HL-60/S4 (cell line): ENCODE measurements around the gene GAS2L2.

Experiments used
- in situ Hi-C: fragments of 300-500 bp; cut with MboI; formaldehyde crosslinking; loops from 2 replicates; pipeline ENCODE4 v1.14.3; 2022; ENCODE audit warnings: low sequenced_read_pairs

Gene GAS2L2

DNA sequence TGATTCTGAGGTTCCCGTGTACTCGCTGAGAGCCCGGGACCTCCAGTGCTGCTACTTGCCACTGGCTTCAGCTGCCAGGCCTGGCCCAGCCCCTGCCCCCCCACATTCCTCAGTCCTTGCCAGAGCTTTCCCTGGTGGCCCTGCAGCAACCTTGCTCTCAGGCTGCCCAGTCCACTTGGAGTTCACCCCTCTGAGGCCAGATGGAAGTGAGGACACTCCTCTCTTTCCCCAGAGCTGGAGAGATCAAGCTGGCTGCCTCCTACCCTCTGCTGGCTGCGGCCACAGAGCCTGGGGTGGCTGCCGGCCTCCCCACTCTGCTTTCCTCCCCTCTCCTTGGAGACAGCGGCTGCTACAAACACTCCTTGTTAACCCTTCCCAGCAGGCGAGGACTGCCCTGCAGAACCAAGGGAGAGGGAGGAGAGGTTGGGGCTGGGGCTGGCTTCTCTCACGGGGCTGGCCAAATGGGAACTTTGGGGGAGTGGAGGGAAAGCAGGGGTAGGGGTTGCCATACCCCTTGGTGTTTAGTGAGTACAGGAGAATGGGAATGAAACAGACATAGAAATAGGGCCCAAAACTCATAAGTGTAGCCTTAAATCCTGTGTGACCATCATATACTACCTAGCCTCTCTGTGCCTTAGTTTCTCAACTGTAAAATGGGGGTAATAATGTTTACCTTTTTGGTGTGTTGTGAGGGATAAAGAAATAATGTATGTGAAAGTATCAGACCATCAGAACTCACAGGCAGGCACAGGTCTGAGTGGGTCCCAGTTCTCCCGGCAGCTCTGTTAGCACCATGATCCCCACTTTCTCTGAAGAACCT lies at the start of gene GAS2L2:
Gene GAS2L2 (minus strand): TSS at position 295 of the 820 bp plus-strand sequence. CDS start 389 bp downstream, outside the sequence.
- in situ Hi-C loops = no loop called here

DNA sequence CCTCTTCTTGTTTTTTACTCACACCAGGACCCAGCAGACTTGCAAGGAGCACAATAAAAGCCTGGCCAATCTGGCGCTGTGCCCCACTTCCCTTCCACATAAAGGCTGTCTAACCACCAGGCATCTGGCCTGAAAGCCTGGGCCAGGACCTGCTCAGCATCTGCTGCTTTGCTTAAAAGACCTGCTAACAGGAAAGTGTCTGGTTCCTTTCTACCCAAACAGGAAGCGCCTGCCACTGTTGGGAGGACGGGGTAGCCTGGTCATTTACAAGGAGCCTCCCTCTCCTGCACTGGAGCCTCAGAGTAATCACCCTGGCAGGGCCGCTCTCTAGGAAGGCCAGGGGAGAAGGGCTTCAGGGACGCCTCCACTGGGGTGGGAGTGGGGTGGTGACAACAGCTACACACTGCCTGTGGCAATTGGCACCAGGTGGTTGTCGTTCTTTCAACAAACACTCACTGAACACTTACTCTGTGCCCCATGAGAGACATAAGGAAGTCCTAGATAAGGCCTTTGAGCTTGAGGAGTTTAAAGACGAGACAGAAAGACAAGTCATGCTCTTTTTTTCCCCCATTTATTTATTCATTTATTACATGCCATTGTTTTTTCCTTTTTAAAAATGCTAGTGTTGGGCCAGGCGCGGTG lies 48.7 kb upstream of the GAS2L2 start:
- in situ Hi-C loops = no loop called here

DNA sequence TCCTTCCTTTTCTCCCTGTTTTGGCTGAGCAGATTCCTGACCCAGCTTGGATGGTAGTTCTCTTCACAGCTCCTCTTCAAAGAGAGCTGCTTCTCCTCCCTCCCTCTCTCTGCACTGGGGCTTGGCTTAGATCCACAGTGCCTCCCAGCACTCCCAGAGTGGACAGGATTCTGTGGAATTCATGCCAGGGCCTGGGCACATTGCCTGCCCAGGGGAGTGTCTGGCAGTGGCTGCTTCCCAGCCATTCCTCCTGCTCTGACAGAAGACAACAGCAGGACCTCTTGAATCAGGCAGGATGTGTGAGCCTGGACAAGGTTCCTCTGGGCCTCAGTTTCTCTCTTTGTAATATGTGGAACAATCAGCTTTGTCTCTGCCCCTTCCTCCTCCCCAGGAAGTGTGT lies 46.9 kb upstream of the GAS2L2 start:
- in situ Hi-C loops = no loop called here

DNA sequence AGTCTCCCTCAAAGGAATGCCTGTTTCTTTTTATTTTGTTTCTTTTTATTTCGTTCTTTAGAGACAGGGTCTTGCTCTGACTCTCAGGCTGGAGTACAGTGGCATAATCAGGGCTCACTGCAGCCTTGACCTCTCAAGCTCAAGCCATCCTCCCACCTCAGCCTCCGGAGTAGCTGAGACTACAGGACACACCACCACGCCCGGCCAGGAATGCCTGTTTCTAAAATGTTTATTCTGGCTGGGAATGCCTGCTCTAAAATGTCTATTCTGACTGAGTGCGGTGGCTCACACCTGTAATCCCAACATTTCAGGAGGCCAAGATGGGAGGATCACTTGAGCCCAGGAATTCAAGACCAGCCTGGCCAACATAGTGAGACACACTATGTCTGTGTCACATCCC lies 44.9 kb upstream of the GAS2L2 start:
- in situ Hi-C loops = no loop called here

DNA sequence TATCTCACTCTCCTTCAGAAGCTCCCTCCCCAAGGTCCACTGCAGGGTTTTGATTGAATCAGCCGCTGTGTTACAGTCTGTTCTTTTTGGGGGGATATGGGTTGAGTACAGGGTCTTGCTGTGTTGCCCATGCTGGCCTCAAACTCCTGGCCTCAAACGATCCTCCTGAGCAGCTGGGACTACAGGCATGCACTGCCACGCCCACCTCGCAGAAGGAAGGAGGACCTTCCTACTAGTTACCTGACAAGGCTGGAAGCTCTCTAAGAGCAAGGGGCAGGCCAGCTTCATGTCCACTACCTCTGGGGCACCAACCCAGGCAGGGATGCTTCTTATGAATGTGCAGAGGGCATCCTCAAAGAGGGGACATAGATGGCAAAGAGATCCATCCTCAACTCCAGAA lies 44.3 kb upstream of the GAS2L2 start:
- in situ Hi-C loops = no loop called here

DNA sequence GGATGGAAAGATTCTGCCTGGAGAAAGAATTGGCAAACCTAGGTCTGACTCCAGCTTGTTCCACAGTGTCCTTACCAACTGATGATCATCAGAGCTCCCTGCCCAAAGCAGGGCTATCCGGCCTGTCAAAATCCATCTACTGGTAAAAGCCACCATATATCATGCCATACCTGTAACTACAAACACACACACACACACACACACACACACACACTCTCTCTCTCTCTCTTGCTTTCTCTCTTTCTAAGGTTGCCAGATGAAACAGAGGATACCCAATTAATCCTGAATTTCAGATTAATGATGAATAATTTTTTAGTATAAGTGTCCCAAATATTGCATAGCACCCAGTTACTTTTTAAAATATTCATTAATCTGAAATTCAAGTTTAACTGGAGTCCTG lies 43.9 kb upstream of the GAS2L2 start:
- in situ Hi-C loops = no loop called here

DNA sequence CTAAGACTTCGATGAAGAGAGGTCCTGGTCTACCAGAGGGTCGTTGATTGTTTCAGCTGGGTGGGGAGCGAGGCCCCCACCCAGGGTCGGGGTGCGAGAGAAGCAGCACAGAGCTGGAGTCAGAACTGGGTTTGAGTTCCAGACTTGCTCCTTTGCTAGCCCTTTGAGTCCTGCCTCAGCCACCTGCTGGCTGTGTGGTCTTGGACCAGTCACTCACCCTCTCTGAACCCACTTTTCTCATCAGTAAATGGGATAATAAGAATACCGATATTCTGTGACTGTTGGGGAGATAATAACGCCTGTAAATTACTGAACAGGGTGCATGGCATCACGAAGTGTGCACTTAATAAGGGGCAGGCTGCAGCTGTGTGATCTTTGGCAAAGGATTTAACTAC lies 42.8 kb upstream of the GAS2L2 start:
- in situ Hi-C loops = no loop called here

DNA sequence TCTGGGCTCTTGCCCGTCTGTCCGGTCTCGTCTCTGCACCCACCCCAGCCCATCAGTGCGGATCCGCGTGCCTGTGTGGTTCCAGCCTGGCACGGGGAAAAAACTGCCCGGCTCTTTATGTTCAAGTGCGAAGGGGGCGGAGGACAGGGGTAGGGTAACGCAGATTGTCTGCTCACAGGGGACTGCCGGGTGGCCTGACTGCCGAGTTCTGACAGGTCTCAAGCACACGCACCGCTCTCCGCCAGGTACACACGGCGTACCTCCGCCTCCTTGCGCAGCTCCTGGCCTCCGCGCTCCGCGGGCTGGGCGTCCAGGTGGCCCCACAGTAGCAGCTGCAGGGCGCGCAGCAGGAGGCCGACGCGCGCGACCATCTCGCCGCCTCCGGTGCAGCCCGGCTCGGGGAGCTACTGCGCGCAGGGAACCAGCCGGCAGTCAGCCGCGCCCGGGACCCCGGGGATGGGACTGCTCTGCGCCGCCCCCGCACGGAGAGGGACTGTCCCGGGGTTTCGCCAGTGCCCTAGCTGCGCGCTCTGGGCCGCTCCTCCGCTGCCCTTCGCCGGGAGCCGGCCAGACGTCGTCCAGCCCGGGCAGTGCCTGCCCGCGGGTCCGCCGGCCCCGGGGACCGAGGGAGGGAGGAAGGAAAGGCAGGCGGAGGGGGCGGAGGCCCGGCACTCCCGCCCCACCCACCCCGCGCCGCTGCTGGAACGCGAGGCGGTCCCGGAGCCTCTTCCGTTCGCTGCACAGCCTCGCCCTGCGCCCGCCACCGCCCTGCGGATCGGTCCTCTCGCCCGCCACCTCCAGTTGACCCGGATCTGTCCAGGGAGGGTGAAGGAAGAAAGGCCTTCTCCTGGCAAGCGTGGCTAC lies 42.2 kb upstream of the GAS2L2 start, which contains the start of gene MMP28:
Gene MMP28 (minus strand): TSS at position 635 of the 864 bp plus-strand sequence. CDS start 264 bp downstream, at position 371.
- in situ Hi-C loops = no loop called here

DNA sequence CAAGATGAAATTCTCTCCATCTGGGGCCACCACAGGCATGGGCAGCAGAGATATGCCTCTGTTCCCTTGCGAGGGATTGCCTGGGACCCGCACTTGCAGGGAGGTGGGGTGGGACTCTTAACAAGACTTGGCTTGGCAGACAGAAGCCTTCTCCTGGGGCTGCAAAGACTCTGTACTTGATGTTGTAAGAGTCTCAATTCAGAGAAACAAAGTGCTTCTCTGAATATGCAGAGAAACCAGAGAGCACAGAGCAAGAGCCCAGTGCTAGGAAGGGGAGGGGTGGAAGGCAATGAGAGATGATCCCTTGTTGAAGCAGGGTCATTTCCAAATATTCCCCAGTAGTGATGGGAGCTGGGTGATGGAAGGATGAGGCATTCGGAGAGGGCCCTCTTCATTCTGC lies 40.2 kb upstream of the GAS2L2 start:
- in situ Hi-C loops = no loop called here

DNA sequence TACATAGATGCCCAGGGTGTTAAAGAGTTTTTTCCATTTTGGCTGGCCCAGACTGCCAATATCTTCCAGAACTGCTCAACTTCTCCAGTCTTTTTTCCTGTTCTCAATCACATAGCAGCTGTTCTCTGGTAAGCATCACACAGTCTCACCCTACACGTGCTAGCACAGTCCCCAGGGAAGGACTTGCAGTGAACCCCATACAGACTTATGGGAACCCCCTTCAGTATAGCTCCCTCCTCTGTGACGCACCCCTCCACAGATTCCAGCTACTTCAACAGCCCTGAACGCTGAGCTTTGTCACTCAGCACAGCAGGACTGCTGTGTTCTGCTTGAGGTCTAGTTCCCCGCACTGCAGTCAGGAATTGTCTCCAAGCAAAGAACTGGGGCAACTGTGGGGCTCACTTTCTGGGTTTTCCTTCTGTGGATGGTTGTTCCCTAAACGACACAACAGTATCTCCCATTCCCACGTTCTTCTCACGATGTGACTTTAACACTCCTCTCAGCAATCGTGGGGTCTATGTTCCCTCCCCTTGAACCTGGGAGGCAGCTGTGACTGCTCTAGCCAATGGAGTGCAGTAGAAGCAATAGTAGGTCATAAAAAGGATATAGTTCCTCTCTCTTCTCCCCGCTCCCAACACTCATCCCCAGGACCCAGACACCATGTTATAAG lies 38.8 kb upstream of the GAS2L2 start:
- in situ Hi-C loops = no loop called here

DNA sequence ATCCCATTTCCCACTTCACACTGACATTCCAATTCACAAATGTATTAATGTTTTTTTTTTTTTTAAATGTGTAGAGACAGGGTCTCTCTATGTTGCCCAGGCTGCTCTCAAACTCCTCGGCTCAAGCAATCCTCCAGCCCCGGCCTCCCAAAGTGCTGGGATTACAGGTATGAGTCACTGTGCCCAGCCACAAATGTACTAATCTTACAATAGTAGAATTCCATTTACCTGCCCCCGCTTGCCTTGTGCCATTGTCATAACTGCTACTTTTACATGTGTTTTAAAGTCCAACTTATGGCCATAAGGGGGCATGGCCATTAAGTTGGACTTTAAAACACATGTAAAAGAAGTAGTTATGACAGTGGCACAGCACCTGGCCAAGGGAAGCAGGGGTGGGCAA lies 37.8 kb upstream of the GAS2L2 start:
- in situ Hi-C loops = no loop called here

DNA sequence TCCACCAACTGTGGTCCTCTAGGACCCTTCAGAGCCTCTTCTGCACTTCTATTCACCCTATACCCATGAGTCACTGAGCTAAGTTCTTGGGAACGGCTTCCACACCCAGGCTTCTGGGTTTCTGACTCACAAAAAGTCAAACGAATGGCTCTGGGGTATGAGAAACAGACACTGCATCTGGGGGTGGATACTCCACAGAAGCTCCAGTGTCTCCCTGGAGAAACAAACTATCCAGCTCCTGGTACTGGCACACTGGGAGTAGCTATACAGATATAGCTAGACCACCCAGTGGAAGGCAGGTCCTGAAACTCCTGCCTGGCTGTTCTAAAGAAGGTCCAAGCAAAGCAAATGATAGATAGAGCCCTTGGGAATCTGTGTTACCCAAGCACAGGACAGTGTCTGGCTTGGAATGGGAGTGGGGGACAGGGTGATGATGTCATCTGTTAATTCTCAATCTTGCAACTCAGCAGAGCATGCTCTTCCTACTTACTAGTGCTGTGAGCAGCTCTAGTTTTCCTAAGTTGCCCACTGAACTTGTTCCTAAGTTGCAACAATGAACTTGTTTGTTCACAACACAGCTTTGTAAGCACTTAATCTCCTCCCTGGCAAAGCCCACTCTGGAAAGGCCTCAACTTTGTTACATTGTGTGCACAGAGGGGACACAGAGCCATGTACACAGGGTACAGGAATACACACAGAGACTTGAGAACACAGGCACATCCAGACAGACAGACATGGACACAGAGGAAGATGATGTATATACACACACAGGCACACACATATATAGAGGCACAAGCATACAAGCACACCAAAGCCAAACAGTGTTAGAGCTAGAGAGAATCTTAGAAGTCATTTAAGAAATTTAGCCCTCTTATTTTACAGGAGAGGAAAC lies 35.7 kb upstream of the GAS2L2 start:
- in situ Hi-C loops = no loop called here

DNA sequence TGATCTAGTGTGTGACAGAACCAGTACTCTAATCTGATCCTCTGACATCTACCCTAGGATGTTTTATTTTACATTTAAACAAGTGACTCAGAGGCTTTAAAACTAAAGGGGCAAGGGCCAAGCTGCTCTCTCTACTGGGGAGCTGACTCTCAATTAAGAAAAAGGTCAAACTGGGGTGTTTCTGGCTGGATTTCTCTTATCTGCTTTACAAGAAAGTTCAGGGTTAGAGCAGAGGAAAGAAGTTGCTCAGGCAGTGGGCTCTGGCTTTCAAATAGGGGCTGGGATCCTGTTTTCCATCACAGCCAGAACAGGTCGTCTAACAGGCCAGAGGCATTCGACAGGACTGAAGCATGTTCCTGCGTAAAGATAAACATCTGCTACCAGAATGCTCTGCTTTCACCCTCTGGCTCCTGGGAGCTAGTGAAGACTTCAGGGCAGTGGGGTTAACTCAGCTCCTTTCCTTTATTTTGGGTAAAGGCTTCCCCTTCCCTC lies 33.9 kb upstream of the GAS2L2 start:
- in situ Hi-C loops = no loop called here

DNA sequence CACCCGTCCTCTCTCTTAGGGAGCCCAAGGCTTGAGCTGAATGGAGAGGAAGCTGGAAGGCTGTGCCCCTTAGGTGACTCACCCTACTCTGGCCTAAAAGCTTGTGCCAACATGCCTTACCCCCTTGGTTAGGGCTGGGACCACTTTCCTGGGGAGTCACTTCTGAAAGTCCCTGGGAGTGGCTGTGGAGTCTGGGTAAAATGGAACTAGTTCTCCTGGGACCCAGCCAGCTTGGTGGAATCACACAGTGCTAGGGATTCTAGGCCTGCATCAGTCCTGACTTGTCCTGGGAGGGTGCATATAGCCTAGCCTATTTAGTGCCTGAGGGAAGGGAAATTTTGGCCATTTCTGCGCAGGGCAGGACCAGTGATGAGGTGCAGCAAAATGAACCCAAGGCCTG lies 31.9 kb upstream of the GAS2L2 start:
- in situ Hi-C loops = no loop called here

DNA sequence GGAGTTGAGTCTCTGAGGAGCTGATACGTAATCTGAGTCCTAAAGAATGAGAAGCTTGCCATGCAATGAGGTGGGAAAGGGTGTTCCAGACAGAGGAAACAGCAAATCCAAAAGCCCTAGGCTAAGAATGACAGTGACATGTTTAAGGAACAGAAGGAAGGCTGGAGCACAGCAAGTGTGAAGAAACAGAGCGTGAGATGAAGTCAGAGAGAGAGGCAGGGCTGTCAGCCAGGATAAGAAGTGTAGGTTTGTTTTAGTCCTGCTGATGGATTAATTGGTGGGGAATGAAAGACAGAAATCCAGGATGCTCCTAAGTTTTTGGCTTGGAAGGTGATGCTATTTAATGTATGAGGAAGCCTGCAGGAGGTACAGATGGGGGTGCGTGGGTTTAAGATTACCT lies 27.9 kb upstream of the GAS2L2 start:
- in situ Hi-C loops = no loop called here

DNA sequence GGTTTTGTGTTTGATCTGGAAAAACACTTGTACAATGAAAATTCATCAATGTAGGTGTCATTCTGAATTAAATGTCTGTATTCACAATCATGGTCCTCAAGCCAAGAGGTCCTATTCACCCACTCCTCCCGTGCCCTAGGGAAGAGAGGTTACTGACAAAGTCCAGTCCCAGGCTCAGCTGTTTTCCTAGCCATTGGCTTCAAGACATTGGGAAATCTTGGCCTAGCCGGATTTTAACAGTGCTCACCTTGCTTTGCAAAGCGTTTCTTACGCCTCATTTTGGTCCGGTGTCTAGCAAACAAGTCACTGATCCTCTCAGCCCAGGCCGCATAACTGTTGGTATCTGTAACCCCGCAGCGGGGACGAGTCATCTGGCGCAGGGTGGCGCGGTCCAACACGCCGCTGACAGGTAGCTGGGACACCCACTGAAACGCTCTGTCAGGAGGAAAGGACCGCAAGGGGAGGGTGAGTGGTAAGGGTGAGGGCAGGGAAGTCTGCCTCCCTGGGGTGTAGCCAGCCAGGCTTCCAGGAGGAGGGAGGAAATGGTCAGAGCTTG lies 25.7 kb upstream of the GAS2L2 start:
- in situ Hi-C loops = no loop called here

DNA sequence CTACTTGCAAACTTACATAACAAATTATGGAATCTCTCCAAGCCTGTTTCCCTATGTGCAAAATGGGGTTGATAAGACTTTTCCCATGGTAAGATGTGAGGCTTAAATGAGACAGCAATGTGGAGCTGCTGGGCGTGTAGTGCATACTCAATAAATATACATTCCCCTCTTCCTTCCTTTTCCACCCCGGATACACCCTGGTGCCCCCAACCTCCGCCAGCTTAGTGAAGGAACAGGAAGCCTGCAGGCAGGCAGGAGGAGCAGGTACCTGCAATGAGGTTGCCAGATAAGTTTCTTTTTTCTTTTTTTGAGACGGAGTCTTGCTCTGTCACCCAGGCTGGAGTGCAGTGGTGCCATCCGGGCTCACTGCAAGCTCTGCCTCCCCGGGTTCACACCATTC lies 22.5 kb upstream of the GAS2L2 start:
- in situ Hi-C loops = no loop called here

DNA sequence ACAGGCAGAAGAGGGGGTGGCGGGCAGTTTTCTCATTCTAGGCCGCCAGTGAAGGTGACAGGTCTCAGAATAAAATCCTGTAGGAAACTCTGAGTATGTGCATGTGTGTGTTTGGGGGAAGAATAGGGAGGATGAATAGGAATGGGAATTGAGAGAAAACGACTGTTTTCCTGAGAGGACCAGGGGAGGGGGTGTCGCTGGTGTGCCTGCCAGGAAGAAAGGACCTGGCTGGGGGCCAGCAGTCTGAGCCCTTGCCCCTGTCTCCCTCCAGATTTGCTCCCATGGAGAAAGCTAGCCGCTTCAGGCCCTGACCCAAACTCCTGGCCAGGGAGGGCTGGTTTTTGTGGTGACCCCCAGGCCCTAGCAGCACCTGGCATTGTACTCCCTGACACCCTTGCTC lies 22.0 kb upstream of the GAS2L2 start:
- in situ Hi-C loops = no loop called here

DNA sequence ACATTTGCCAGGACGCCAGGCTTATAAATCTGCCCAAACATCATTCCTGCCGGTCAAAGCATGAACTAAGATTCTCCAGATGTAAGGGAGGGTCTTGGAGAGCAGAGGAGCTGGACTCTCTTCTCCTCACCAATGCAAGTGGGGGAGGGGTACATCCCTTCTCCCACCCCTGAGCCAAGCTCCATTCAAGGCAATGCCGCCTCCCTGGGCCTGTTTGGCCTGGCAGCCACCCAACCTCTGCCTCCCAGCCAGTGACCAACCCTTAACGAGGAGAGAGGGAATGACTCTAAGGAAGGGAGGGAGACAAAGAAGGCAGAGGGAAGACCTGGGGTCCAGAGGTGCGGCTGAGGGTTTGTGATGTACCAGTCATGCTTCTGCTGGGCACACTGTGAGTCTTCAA lies 21.5 kb upstream of the GAS2L2 start:
- in situ Hi-C loops = no loop called here
